DOHH2 (cell line): ENCODE results near the gene COL23A1.

Source experiments
- H3F3A ChIP-seq: fragments of 200-600 bp; sonication (generic), shearing (Covaris generic); 2 replicates; pipeline ENCODE4 v1.6.0; 2016; ENCODE audit warnings: antibody characterized with exemption, mild to moderate bottlenecking; ENCODE audit not compliant: control insufficient read depth, insufficient read depth
- H3K27ac ChIP-seq: fragments of 200-600 bp; sonication (generic); 2 replicates; pipeline ENCODE4 v1.5.1; 2014; ENCODE audit warnings: low read depth, mild to moderate bottlenecking, low read length, moderate library complexity
- H3K27me3 ChIP-seq: fragments of 200-600 bp; sonication (generic); 2 replicates; pipeline ENCODE4 v1.6.1; 2014; ENCODE audit warnings: mild to moderate bottlenecking, low read length, mixed read lengths; ENCODE audit not compliant: control insufficient read depth
- H3K36me3 ChIP-seq: fragments of 200-600 bp; sonication (generic); 2 replicates; pipeline ENCODE4 v1.6.1; 2014; ENCODE audit warnings: mild to moderate bottlenecking, low read length, moderate library complexity, mixed read lengths; ENCODE audit not compliant: control insufficient read depth
- H3K4me1 ChIP-seq: fragments of 200-600 bp; sonication (generic); 2 replicates; pipeline ENCODE4 v1.6.1; 2014; ENCODE audit warnings: mild to moderate bottlenecking, low read length, mixed read lengths; ENCODE audit not compliant: control insufficient read depth
- H3K4me2 ChIP-seq: fragments of 200-600 bp; sonication (generic); 2 replicates; pipeline ENCODE4 v1.6.0; 2014; ENCODE audit warnings: mild to moderate bottlenecking, low read length, moderate library complexity
- H3K4me3 ChIP-seq: fragments of 200-600 bp; sonication (generic); 2 replicates; pipeline ENCODE4 v1.5.1; 2014; ENCODE audit warnings: mild to moderate bottlenecking, low read length, mixed read lengths
- H3K79me2 ChIP-seq: fragments of 200-600 bp; sonication (generic); 2 replicates; pipeline ENCODE4 v1.6.1; 2014; ENCODE audit warnings: mild to moderate bottlenecking, low read length, mixed read lengths; ENCODE audit not compliant: control insufficient read depth
- H3K9me2 ChIP-seq: fragments of 200-600 bp; sonication (generic); replicated peaks from 2 replicates; pipeline ENCODE4 v1.6.1; 2014; ENCODE audit warnings: mild to moderate bottlenecking, low read length, mixed read lengths; ENCODE audit not compliant: control insufficient read depth
- H3K9me3 ChIP-seq: fragments of 200-600 bp; sonication (generic); 2 replicates; pipeline ENCODE4 v1.6.1; 2014; ENCODE audit warnings: antibody characterized with exemption, low read length, mixed read lengths; ENCODE audit not compliant: control insufficient read depth, insufficient read depth
- H4K20me1 ChIP-seq: fragments of 200-600 bp; sonication (generic); 2 replicates; pipeline ENCODE4 v1.6.0; 2014; ENCODE audit warnings: low read depth, mild to moderate bottlenecking, antibody characterized with exemption, low read length, moderate library complexity; ENCODE audit not compliant: control insufficient read depth, insufficient read depth
- EZH2phosphoT487 ChIP-seq: fragments of 200-600 bp; sonication (generic); IDR thresholded peaks from 2 replicates; pipeline ENCODE4 v1.6.1; 2017; ENCODE audit warnings: borderline replicate concordance, mild to moderate bottlenecking, antibody characterized with exemption, low read length, moderate library complexity, mixed read lengths
- TF ChIP-seq, protein P1 (sequence below): fragments of 200-600 bp; sonication (generic); IDR thresholded peaks from one replicate; pipeline ENCODE4 v1.5.1; 2014; ENCODE audit warnings: antibody characterized with exemption, mild to moderate bottlenecking, low read depth, low read length; ENCODE audit not compliant: poor library complexity, severe bottlenecking

The COL23A1 gene

GRCh38 chr5:178228609-178229008, 361.6 kb downstream of the COL23A1 start:
- Histone ChIP-seq H3K4me1 (peaks cover 29% of the 10 kb centered on the region), H3K36me3 (peaks cover 85% of the 10 kb centered on the region), H3K27ac (no peak overlapping the region)

DNA sequence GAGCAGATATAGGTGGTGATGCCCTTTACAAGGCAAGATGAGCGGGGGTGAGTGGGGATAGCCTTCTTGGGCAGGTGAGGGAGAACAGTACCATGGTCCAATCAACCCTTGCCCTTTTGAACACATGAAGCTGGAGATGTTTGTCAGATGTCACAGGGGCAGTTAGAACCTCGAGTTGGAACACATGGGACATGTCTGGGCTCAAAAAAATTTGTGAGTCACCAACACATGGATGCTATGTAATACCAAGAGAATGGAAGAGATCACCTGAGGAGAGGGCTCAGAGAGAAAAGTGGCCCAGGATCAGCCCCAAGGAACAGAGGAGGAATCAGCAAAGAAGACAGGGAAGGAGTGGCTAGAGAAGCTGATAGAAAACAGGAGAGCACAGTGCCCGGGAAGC, 362.3 kb downstream of the COL23A1 start:
- Histone ChIP-seq H3K36me3 (peaks cover 92% of the 10 kb centered on the region), H3K27me3 (no peaks in the 10 kb centered on the region)

More at GRCh38 chr5:178228609-178229008, 361.6 kb downstream of the COL23A1 start:
- H3K4me2 ChIP-seq, result no peak overlapping the region
- peaks cover 8% of the 10 kb centered on the region; the same call in 1 of the 2 replicates for H3F3A ChIP-seq
- no peaks in the 10 kb centered on the region for H3K9me3 ChIP-seq
- TF ChIP-seq, protein P1, sequence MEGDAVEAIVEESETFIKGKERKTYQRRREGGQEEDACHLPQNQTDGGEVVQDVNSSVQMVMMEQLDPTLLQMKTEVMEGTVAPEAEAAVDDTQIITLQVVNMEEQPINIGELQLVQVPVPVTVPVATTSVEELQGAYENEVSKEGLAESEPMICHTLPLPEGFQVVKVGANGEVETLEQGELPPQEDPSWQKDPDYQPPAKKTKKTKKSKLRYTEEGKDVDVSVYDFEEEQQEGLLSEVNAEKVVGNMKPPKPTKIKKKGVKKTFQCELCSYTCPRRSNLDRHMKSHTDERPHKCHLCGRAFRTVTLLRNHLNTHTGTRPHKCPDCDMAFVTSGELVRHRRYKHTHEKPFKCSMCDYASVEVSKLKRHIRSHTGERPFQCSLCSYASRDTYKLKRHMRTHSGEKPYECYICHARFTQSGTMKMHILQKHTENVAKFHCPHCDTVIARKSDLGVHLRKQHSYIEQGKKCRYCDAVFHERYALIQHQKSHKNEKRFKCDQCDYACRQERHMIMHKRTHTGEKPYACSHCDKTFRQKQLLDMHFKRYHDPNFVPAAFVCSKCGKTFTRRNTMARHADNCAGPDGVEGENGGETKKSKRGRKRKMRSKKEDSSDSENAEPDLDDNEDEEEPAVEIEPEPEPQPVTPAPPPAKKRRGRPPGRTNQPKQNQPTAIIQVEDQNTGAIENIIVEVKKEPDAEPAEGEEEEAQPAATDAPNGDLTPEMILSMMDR, result no peak
- TF ChIP-seq EZH2phosphoT487, result no peak
- H4K20me1 ChIP-seq, result peaks cover 15% of the 10 kb centered on the region
- H3K27me3 ChIP-seq, result no peaks in the 10 kb centered on the region
- no peak overlapping the region for H3K4me3 ChIP-seq
- peaks cover 60% of the 10 kb centered on the region for H3K79me2 ChIP-seq
- no peaks in the 10 kb centered on the region for H3K9me2 ChIP-seq

DNA sequence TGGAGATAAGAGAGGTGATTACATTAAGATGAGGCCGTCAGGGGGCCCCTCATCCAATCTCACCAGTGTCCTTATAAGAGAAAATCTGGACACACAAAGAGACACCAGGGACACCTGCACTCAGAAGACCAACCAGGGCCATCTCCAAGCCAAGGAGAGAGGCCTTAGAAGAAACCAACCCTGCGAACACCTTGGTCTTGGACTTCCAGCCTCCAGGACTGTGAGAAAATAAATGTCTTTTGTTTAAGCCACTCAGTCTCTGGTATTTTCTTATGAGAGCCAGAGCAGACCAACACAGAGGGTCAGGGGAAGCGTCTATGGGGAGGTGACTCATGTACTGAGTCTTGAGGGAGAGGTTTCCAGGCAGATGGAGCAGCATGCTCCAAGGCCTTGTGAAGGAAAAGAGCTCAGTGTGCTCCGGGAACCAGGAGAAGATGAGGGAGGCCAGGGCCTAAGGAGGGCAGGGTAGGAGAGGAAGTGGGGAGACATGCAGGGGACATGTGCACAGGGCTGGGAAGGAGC, 363.0 kb downstream of the COL23A1 start:
- Histone ChIP-seq H3K27me3 (no peaks in the 10 kb centered on the region), H3K9me2 (no peaks in the 10 kb centered on the region), H3K79me2 (peaks cover 56% of the 10 kb centered on the region), H3K36me3 (peaks cover 99% of the 10 kb centered on the region), H3F3A (no peaks in the 10 kb centered on the region), H3K27ac (no peak overlapping the region), H3K4me3 (no peak overlapping the region), H3K9me3 (no peaks in the 10 kb centered on the region), H3K4me1 (peaks cover 20% of the 10 kb centered on the region), H3K4me2 (no peak overlapping the region), H4K20me1 (peaks cover 15% of the 10 kb centered on the region)
- TF ChIP-seq, protein P1, result no peak
- no peak for TF ChIP-seq EZH2phosphoT487

More for the DNA sequence above, 362.3 kb downstream of the COL23A1 start:
- Histone ChIP-seq H3F3A (peaks cover 1% of the 10 kb centered on the region; the same call in 1 of the 2 replicates), H4K20me1 (peaks cover 15% of the 10 kb centered on the region), H3K4me1 (peaks cover 23% of the 10 kb centered on the region), H3K79me2 (peaks cover 60% of the 10 kb centered on the region), H3K9me3 (no peaks in the 10 kb centered on the region), H3K27ac (no peak overlapping the region), H3K4me2 (no peak overlapping the region), H3K4me3 (no peak overlapping the region), H3K9me2 (no peaks in the 10 kb centered on the region)
- TF ChIP-seq, protein P1, result no peak
